SH-SY5Y (cell line): Measurements from ENCODE around the gene PLSCR2.

Experiments
- GATA2 ChIP-seq: IDR thresholded peaks from 2 replicates; pipeline ENCODE4 v1.6.1; 2011; ENCODE audit warnings: mild to moderate bottlenecking, low read depth, low read length
- GATA3 ChIP-seq: IDR thresholded peaks from 2 replicates; pipeline ENCODE4 v1.6.1; 2011; ENCODE audit warnings: low read depth, mild to moderate bottlenecking, low read length, moderate library complexity

- no peak for TF ChIP-seq GATA3
- no peak for TF ChIP-seq GATA2
These were observed 28.8 kb upstream of the PLSCR2 start for GRCh38 chr3:146498002-146498736.
